Measurements from ENCODE around the gene KIRREL1. TPM values are rescaled to one million over a fixed set of nuclear protein-coding genes. Genes with fewer than 3 reads are reported as not detected.
"Not testable (repeated sequence)": the region's sequence is repeated elsewhere in the genome, so short reads cannot be mapped to it uniquely, and the experiment has no call there.

KIRREL1 gene
- total RNA-seq, 1 donor from 2014 or later: 23.5 TPM

- Histone ChIP-seq H3K9ac (ENCODE audit: low read depth in 1 of 3, low read length in 3 of 3) (no peak overlapping the region), H3K27ac (ENCODE audit: low read depth, low read length) (no peak overlapping the region), H3K4me1 (ENCODE audit: control insufficient read depth in 3 of 3, insufficient read depth in 3 of 3, low read length in 3 of 3) (peaks cover 0 to 12% (median 3%) of the 10 kb centered on the region in 3 donors), H3K4me3 (ENCODE audit: low read length in 3 of 3) (no peak overlapping the region), H3K36me3 (ENCODE audit: control insufficient read depth in 3 of 3, insufficient read depth in 3 of 3, low read length in 3 of 3) (no peaks in the 10 kb centered on the region), H3K27me3 (ENCODE audit: control insufficient read depth in 3 of 3, insufficient read depth in 3 of 3, low read length in 3 of 3) (peaks cover 8 to 17% (median 14%) of the 10 kb centered on the region in 3 donors), H3K9me3 (ENCODE audit: control insufficient read depth in 3 of 3, low read length in 3 of 3) (no peaks in the 10 kb centered on the region)
Measured at GRCh38 chr1:158121604-158122254, 128.3 kb downstream of the KIRREL1 start.

GRCh38 chr1:158122833-158123388 lies 129.5 kb downstream of the KIRREL1 start:
- no peak overlapping the region for H3K27ac ChIP-seq (ENCODE audit: low read depth, low read length)
- peaks cover 0 to 11% (median 3%) of the 10 kb centered on the region in 3 donors for H3K4me1 ChIP-seq (ENCODE audit: control insufficient read depth in 3 of 3, insufficient read depth in 3 of 3, low read length in 3 of 3)
- H3K9ac ChIP-seq (ENCODE audit: low read depth in 1 of 3, low read length in 3 of 3): no peak overlapping the region
- no peaks in the 10 kb centered on the region for H3K36me3 ChIP-seq (ENCODE audit: control insufficient read depth in 3 of 3, insufficient read depth in 3 of 3, low read length in 3 of 3)
- H3K4me3 ChIP-seq (ENCODE audit: low read length in 3 of 3): no peak overlapping the region
- peaks cover 8 to 16% (median 14%) of the 10 kb centered on the region in 3 donors for H3K27me3 ChIP-seq (ENCODE audit: control insufficient read depth in 3 of 3, insufficient read depth in 3 of 3, low read length in 3 of 3)
- no peaks in the 10 kb centered on the region for H3K9me3 ChIP-seq (ENCODE audit: control insufficient read depth in 3 of 3, low read length in 3 of 3)

- Histone ChIP-seq H3K9ac (ENCODE audit: low read depth in 1 of 3, low read length in 3 of 3) (peak overlapping the region in 1 of 3 donors; percentile 4), H3K27ac (ENCODE audit: low read depth, low read length) (no peak overlapping the region), H3K9me3 (ENCODE audit: control insufficient read depth in 3 of 3, low read length in 3 of 3) (no peaks in the 10 kb centered on the region), H3K36me3 (ENCODE audit: control insufficient read depth in 3 of 3, insufficient read depth in 3 of 3, low read length in 3 of 3) (no peaks in the 10 kb centered on the region), H3K4me1 (ENCODE audit: control insufficient read depth in 3 of 3, insufficient read depth in 3 of 3, low read length in 3 of 3) (peaks cover 0 to 7% (median 0%) of the 10 kb centered on the region in 3 donors), H3K27me3 (ENCODE audit: control insufficient read depth in 3 of 3, insufficient read depth in 3 of 3, low read length in 3 of 3) (peaks cover 7 to 8% (median 8%) of the 10 kb centered on the region in 3 donors), H3K4me3 (ENCODE audit: low read length in 3 of 3) (no peak overlapping the region)
Measured at GRCh38 chr1:158124034-158124433, 130.6 kb downstream of the KIRREL1 start.

GRCh38 chr1:158124999-158125398 lies 131.6 kb downstream of the KIRREL1 start:
- peaks cover 5 to 8% (median 5%) of the 10 kb centered on the region in 3 donors for H3K27me3 ChIP-seq (ENCODE audit: control insufficient read depth in 3 of 3, insufficient read depth in 3 of 3, low read length in 3 of 3)
- H3K9me3 ChIP-seq (ENCODE audit: control insufficient read depth in 3 of 3, low read length in 3 of 3): no peaks in the 10 kb centered on the region
- no peak overlapping the region for H3K9ac ChIP-seq (ENCODE audit: low read depth in 1 of 3, low read length in 3 of 3)
- peaks cover 0 to 7% (median 0%) of the 10 kb centered on the region in 3 donors for H3K4me1 ChIP-seq (ENCODE audit: control insufficient read depth in 3 of 3, insufficient read depth in 3 of 3, low read length in 3 of 3)
- no peak overlapping the region for H3K27ac ChIP-seq (ENCODE audit: low read depth, low read length)
- H3K36me3 ChIP-seq (ENCODE audit: control insufficient read depth in 3 of 3, insufficient read depth in 3 of 3, low read length in 3 of 3): no peaks in the 10 kb centered on the region
- no peak overlapping the region for H3K4me3 ChIP-seq (ENCODE audit: low read length in 3 of 3)

- no peak overlapping the region for H3K27ac ChIP-seq (ENCODE audit: low read depth, low read length)
- peaks cover 0 to 4% (median 0%) of the 10 kb centered on the region in 3 donors for H3K4me1 ChIP-seq (ENCODE audit: control insufficient read depth in 3 of 3, insufficient read depth in 3 of 3, low read length in 3 of 3)
- H3K9ac ChIP-seq (ENCODE audit: low read depth in 1 of 3, low read length in 3 of 3): no peak overlapping the region
- H3K4me3 ChIP-seq (ENCODE audit: low read length in 3 of 3): no peak overlapping the region
- H3K27me3 ChIP-seq (ENCODE audit: control insufficient read depth in 3 of 3, insufficient read depth in 3 of 3, low read length in 3 of 3): peaks cover 2 to 8% (median 2%) of the 10 kb centered on the region in 3 donors
- no peaks in the 10 kb centered on the region for H3K36me3 ChIP-seq (ENCODE audit: control insufficient read depth in 3 of 3, insufficient read depth in 3 of 3, low read length in 3 of 3)
- no peaks in the 10 kb centered on the region for H3K9me3 ChIP-seq (ENCODE audit: control insufficient read depth in 3 of 3, low read length in 3 of 3)
Measured at GRCh38 chr1:158126425-158126824, 133.0 kb downstream of the KIRREL1 start.

GRCh38 chr1:158128531-158128930 lies 135.1 kb downstream of the KIRREL1 start:
- H3K4me1 ChIP-seq (ENCODE audit: control insufficient read depth in 3 of 3, insufficient read depth in 3 of 3, low read length in 3 of 3); H3K9me3 ChIP-seq (ENCODE audit: control insufficient read depth in 3 of 3, low read length in 3 of 3); H3K9ac ChIP-seq (ENCODE audit: low read depth in 1 of 3, low read length in 3 of 3); H3K36me3 ChIP-seq (ENCODE audit: control insufficient read depth in 3 of 3, insufficient read depth in 3 of 3, low read length in 3 of 3); H3K27ac ChIP-seq (ENCODE audit: low read depth, low read length); H3K4me3 ChIP-seq (ENCODE audit: low read length in 3 of 3); H3K27me3 ChIP-seq (ENCODE audit: control insufficient read depth in 3 of 3, insufficient read depth in 3 of 3, low read length in 3 of 3): not testable (repeated sequence)

GRCh38 chr1:158131217-158131616 lies 137.8 kb downstream of the KIRREL1 start:
- H3K36me3 ChIP-seq (ENCODE audit: control insufficient read depth in 3 of 3, insufficient read depth in 3 of 3, low read length in 3 of 3): no peaks in the 10 kb centered on the region
- no peaks in the 10 kb centered on the region for H3K9me3 ChIP-seq (ENCODE audit: control insufficient read depth in 3 of 3, low read length in 3 of 3)
- H3K9ac ChIP-seq (ENCODE audit: low read depth in 1 of 3, low read length in 3 of 3): no peak overlapping the region
- H3K27me3 ChIP-seq (ENCODE audit: control insufficient read depth in 3 of 3, insufficient read depth in 3 of 3, low read length in 3 of 3): peaks cover 0 to 2% (median 0%) of the 10 kb centered on the region in 3 donors
- H3K4me3 ChIP-seq (ENCODE audit: low read length in 3 of 3): no peak overlapping the region
- no peak overlapping the region for H3K27ac ChIP-seq (ENCODE audit: low read depth, low read length)
- no peaks in the 10 kb centered on the region for H3K4me1 ChIP-seq (ENCODE audit: control insufficient read depth in 3 of 3, insufficient read depth in 3 of 3, low read length in 3 of 3)

GRCh38 chr1:158140764-158141192 lies 147.3 kb downstream of the KIRREL1 start:
- no peak overlapping the region for H3K9ac ChIP-seq (ENCODE audit: low read depth in 1 of 3, low read length in 3 of 3)
- peaks cover 0 to 3% (median 0%) of the 10 kb centered on the region in 3 donors for H3K4me1 ChIP-seq (ENCODE audit: control insufficient read depth in 3 of 3, insufficient read depth in 3 of 3, low read length in 3 of 3)
- H3K27me3 ChIP-seq (ENCODE audit: control insufficient read depth in 3 of 3, insufficient read depth in 3 of 3, low read length in 3 of 3): no peaks in the 10 kb centered on the region
- no peak overlapping the region for H3K27ac ChIP-seq (ENCODE audit: low read depth, low read length)
- H3K4me3 ChIP-seq (ENCODE audit: low read length in 3 of 3): no peak overlapping the region
- H3K36me3 ChIP-seq (ENCODE audit: control insufficient read depth in 3 of 3, insufficient read depth in 3 of 3, low read length in 3 of 3): no peaks in the 10 kb centered on the region
- H3K9me3 ChIP-seq (ENCODE audit: control insufficient read depth in 3 of 3, low read length in 3 of 3): no peaks in the 10 kb centered on the region

- no peaks in the 10 kb centered on the region for H3K36me3 ChIP-seq (ENCODE audit: control insufficient read depth in 3 of 3, insufficient read depth in 3 of 3, low read length in 3 of 3)
- H3K27me3 ChIP-seq (ENCODE audit: control insufficient read depth in 3 of 3, insufficient read depth in 3 of 3, low read length in 3 of 3): no peaks in the 10 kb centered on the region
- H3K27ac ChIP-seq (ENCODE audit: low read depth, low read length): no peak overlapping the region
- H3K9ac ChIP-seq (ENCODE audit: low read depth in 1 of 3, low read length in 3 of 3): no peak overlapping the region
- H3K4me1 ChIP-seq (ENCODE audit: control insufficient read depth in 3 of 3, insufficient read depth in 3 of 3, low read length in 3 of 3): peaks cover 7 to 13% (median 7%) of the 10 kb centered on the region in 3 donors
- H3K9me3 ChIP-seq (ENCODE audit: control insufficient read depth in 3 of 3, low read length in 3 of 3): no peaks in the 10 kb centered on the region
- H3K4me3 ChIP-seq (ENCODE audit: low read length in 3 of 3): no peak overlapping the region
Measured at GRCh38 chr1:158145173-158145719, 151.8 kb downstream of the KIRREL1 start.

- Histone ChIP-seq H3K9me3 (ENCODE audit: control insufficient read depth in 3 of 3, low read length in 3 of 3) (no peaks in the 10 kb centered on the region), H3K4me1 (ENCODE audit: control insufficient read depth in 3 of 3, insufficient read depth in 3 of 3, low read length in 3 of 3) (peaks cover 8 to 16% (median 8%) of the 10 kb centered on the region in 3 donors), H3K27ac (ENCODE audit: low read depth, low read length) (no peak overlapping the region), H3K36me3 (ENCODE audit: control insufficient read depth in 3 of 3, insufficient read depth in 3 of 3, low read length in 3 of 3) (no peaks in the 10 kb centered on the region), H3K4me3 (ENCODE audit: low read length in 3 of 3) (no peak overlapping the region), H3K9ac (ENCODE audit: low read depth in 1 of 3, low read length in 3 of 3) (no peak overlapping the region), H3K27me3 (ENCODE audit: control insufficient read depth in 3 of 3, insufficient read depth in 3 of 3, low read length in 3 of 3) (no peaks in the 10 kb centered on the region)
Measured at GRCh38 chr1:158146165-158146564, 152.7 kb downstream of the KIRREL1 start.

Measured in skeletal muscle tissue (tissue), 4 donors.